Stomach (tissue), 4 donors: ENCODE results near the gene RXRA.

ENCODE experiments used
- EP300 ChIP-seq: sonication (generic); formaldehyde crosslinking; IDR thresholded peaks from one replicate; pipeline ENCODE4 v1.6.1; 2017; ENCODE audit warnings: antibody characterized with exemption
- POLR2A ChIP-seq, 4 donors: fragments of 450-650 bp; IDR thresholded peaks; one replicate each; pipeline ENCODE4 v1.6.1; 2016; ENCODE audit warnings: antibody characterized with exemption in 4 of 4, control low read depth in 2 of 4, mild to moderate bottlenecking in 1 of 4, moderate library complexity in 1 of 4
- TF ChIP-seq, protein P1 (sequence below), 7 experiments: fragments of 450-650 bp in 4 of 7; fragments of 200-600 bp in 3 of 7; sonication (generic) in 3 of 7; IDR thresholded peaks; one replicate each; pipeline ENCODE4 v1.5.1; 2016 to 2019; ENCODE audit warnings: antibody characterized with exemption in 7 of 7, control low read depth in 2 of 7, mild to moderate bottlenecking in 1 of 7

DNA sequence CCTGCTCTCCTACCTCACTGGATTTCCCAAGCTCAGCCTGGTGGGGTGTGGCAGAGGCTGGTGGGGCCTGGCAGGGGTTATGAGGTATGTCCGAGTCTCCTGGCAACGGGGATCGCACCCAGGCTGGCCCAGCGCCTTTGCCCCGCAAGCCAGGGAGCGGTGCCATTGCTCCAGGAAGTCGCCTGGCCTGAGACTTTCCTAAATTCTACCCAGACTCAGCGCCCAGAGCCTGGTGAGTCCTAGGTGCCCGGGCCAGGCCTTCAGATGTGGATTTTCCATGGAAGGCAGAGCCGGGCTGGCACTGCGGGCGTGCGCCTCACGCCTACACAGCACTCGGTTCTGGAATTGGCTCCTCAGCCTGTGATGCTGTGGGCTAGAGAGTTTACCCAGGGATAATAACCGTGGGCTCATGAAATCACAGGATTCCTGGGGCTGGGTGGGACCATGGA is 159.9 kb downstream of the RXRA start:
- TF ChIP-seq EP300 = no peak
- TF ChIP-seq POLR2A (IDR thresholded peaks at IDR 0.05) = no peak
- TF ChIP-seq, protein P1, sequence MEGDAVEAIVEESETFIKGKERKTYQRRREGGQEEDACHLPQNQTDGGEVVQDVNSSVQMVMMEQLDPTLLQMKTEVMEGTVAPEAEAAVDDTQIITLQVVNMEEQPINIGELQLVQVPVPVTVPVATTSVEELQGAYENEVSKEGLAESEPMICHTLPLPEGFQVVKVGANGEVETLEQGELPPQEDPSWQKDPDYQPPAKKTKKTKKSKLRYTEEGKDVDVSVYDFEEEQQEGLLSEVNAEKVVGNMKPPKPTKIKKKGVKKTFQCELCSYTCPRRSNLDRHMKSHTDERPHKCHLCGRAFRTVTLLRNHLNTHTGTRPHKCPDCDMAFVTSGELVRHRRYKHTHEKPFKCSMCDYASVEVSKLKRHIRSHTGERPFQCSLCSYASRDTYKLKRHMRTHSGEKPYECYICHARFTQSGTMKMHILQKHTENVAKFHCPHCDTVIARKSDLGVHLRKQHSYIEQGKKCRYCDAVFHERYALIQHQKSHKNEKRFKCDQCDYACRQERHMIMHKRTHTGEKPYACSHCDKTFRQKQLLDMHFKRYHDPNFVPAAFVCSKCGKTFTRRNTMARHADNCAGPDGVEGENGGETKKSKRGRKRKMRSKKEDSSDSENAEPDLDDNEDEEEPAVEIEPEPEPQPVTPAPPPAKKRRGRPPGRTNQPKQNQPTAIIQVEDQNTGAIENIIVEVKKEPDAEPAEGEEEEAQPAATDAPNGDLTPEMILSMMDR (IDR thresholded peaks at IDR 0.05) = no peak
